MM.1S (cell line): Measurements from ENCODE around the gene HORMAD2.

Experiments
- DNase-seq: peaks from one replicate; pipeline ENCODE4 v3.0.0-alpha.2; 2015
- H2AFZ ChIP-seq: fragments of 300-600 bp; sonication (generic); 2 replicates; pipeline ENCODE4 v1.6.0; 2016; ENCODE audit warnings: antibody characterized with exemption, low read length
- H3F3A ChIP-seq: fragments of 300-600 bp; sonication (generic); 2 replicates; pipeline ENCODE4 v1.6.1; 2016; ENCODE audit warnings: mild to moderate bottlenecking, antibody characterized with exemption, low read length, moderate library complexity, mixed read lengths; ENCODE audit not compliant: insufficient read depth
- H3K27ac ChIP-seq: fragments of 300-600 bp; sonication (generic); 2 replicates; pipeline ENCODE4 v1.5.1; 2016; ENCODE audit warnings: mild to moderate bottlenecking, low read length
- H3K27me3 ChIP-seq: fragments of 300-600 bp; sonication (generic); replicated peaks from 2 replicates; pipeline ENCODE4 v1.6.0; 2016; ENCODE audit warnings: low read length; ENCODE audit not compliant: insufficient read depth
- H3K36me3 ChIP-seq: fragments of 300-600 bp; sonication (generic); replicated peaks from 2 replicates; pipeline ENCODE4 v1.6.1; 2016; ENCODE audit warnings: mild to moderate bottlenecking, low read length, mixed read lengths; ENCODE audit not compliant: insufficient read depth
- H3K4me1 ChIP-seq: fragments of 300-600 bp; sonication (generic); 2 replicates; pipeline ENCODE4 v1.6.1; 2016; ENCODE audit warnings: low read length, mixed read lengths
- H3K4me2 ChIP-seq: fragments of 300-600 bp; sonication (generic); 2 replicates; pipeline ENCODE4 v1.6.0; 2016; ENCODE audit warnings: low read depth, low read length
- H3K4me3 ChIP-seq: fragments of 300-600 bp; sonication (generic); 2 replicates; pipeline ENCODE4 v1.5.1; 2016; ENCODE audit warnings: low read length, mixed read lengths
- H3K79me2 ChIP-seq: fragments of 300-600 bp; sonication (generic); 2 replicates; pipeline ENCODE4 v1.6.1; 2016; ENCODE audit warnings: mixed run types, low read length, mixed read lengths
- H3K9ac ChIP-seq: fragments of 300-600 bp; sonication (generic); 2 replicates; pipeline ENCODE4 v1.6.1; 2016; ENCODE audit warnings: low read length, mixed read lengths
- H3K9me2 ChIP-seq: fragments of 300-600 bp; sonication (generic); replicated peaks from 2 replicates; pipeline ENCODE4 v1.6.1; 2016; ENCODE audit warnings: mild to moderate bottlenecking, low read length, mixed read lengths; ENCODE audit not compliant: insufficient read depth
- H3K9me3 ChIP-seq: fragments of 300-600 bp; sonication (generic); replicated peaks from 2 replicates; pipeline ENCODE4 v1.6.1; 2016; ENCODE audit warnings: mild to moderate bottlenecking, low read length, mixed read lengths; ENCODE audit not compliant: insufficient read depth
- H4K20me1 ChIP-seq: fragments of 300-600 bp; sonication (generic); 2 replicates; pipeline ENCODE4 v1.6.1; 2016; ENCODE audit warnings: mild to moderate bottlenecking, low read length, moderate library complexity, mixed read lengths; ENCODE audit not compliant: insufficient read depth
- CTCF ChIP-seq: fragments of 300-600 bp; sonication (generic); IDR thresholded peaks from 2 replicates; pipeline ENCODE4 v1.5.1; 2016; ENCODE audit warnings: antibody characterized with exemption, low read length, mixed read lengths
- EZH2 ChIP-seq: fragments of 300-600 bp; sonication (generic); optimal IDR thresholded peaks from 2 replicates; pipeline ENCODE3; 2017; ENCODE audit warnings: low read depth, mild to moderate bottlenecking, antibody characterized with exemption, low read length, mixed read lengths
- EZH2phosphoT487 ChIP-seq: fragments of 300-600 bp; sonication (generic); IDR thresholded peaks from 2 replicates; pipeline ENCODE4 v1.6.1; 2018; ENCODE audit warnings: antibody characterized with exemption, low read length

Gene HORMAD2

GRCh38 chr22:30217698-30218560 lies 137.7 kb downstream of the HORMAD2 start:
- Histone ChIP-seq H3K4me3 (no peak overlapping the region), H3K27ac (no peak overlapping the region), H3F3A (peaks cover 12% of the 10 kb centered on the region), H4K20me1 (no peaks in the 10 kb centered on the region), H2AFZ (no peak overlapping the region), H3K36me3 (no peaks in the 10 kb centered on the region), H3K9me3 (no peaks in the 10 kb centered on the region), H3K79me2 (no peaks in the 10 kb centered on the region), H3K9me2 (no peaks in the 10 kb centered on the region), H3K4me2 (no peak overlapping the region), H3K27me3 (peaks cover 22% of the 10 kb centered on the region), H3K4me1 (peaks cover 23% of the 10 kb centered on the region), H3K9ac (no peak overlapping the region)
- no peak for TF ChIP-seq EZH2
- TF ChIP-seq CTCF: no peak
- TF ChIP-seq EZH2phosphoT487: no peak
- DNase-seq: no peak

- Histone ChIP-seq H3K9me2 (no peaks in the 10 kb centered on the region), H3K79me2 (no peaks in the 10 kb centered on the region), H2AFZ (no peak overlapping the region), H3K9me3 (no peaks in the 10 kb centered on the region), H3K36me3 (no peaks in the 10 kb centered on the region), H3K4me2 (no peak overlapping the region), H3K4me1 (peaks cover 33% of the 10 kb centered on the region), H3K9ac (no peak overlapping the region), H4K20me1 (no peaks in the 10 kb centered on the region), H3K27me3 (peaks cover 23% of the 10 kb centered on the region), H3F3A (peaks cover 13% of the 10 kb centered on the region), H3K4me3 (no peak overlapping the region), H3K27ac (no peak overlapping the region)
- TF ChIP-seq EZH2: no peak
- no peak for TF ChIP-seq EZH2phosphoT487
- no peak for TF ChIP-seq CTCF
- DNase-seq: no peak
Observed at GRCh38 chr22:30219049-30219654, 138.9 kb downstream of the HORMAD2 start.

- peaks cover 20% of the 10 kb centered on the region for H3K27me3 ChIP-seq
- H2AFZ ChIP-seq: no peak overlapping the region
- H3K79me2 ChIP-seq: no peaks in the 10 kb centered on the region
- H3K9ac ChIP-seq: no peak overlapping the region
- H3K4me3 ChIP-seq: no peak overlapping the region
- H3F3A ChIP-seq: peaks cover 19% of the 10 kb centered on the region
- no peak for DNase-seq
- H3K4me1 ChIP-seq: peaks cover 39% of the 10 kb centered on the region
- H3K27ac ChIP-seq: peak overlapping the region; percentile 45; the same call in 1 of the 2 replicates
- H4K20me1 ChIP-seq: no peaks in the 10 kb centered on the region
- no peaks in the 10 kb centered on the region for H3K9me2 ChIP-seq
- no peaks in the 10 kb centered on the region for H3K36me3 ChIP-seq
- peak overlapping the region; percentile 54; the same call in 1 of the 2 replicates for H3K4me2 ChIP-seq
- H3K9me3 ChIP-seq: no peaks in the 10 kb centered on the region
- TF ChIP-seq EZH2phosphoT487: no peak
- TF ChIP-seq CTCF: no peak
- TF ChIP-seq EZH2: no peak
Observed at GRCh38 chr22:30219668-30220278, 139.5 kb downstream of the HORMAD2 start.
